Mucosa of stomach (tissue), 1 donor: Measurements from ENCODE around the gene OSBPL8.

Experiments
- H3K27me3 ChIP-seq: one replicate; pipeline ENCODE4 v1.7.0; 2013; ENCODE audit warnings: mild to moderate bottlenecking, low read length; ENCODE audit not compliant: control insufficient read depth, insufficient read depth
- H3K36me3 ChIP-seq: one replicate; pipeline ENCODE4 v1.7.0; 2013; ENCODE audit warnings: low read length; ENCODE audit not compliant: control insufficient read depth, insufficient read depth
- H3K4me1 ChIP-seq: one replicate; pipeline ENCODE4 v1.7.0; 2013; ENCODE audit warnings: mild to moderate bottlenecking, low read length; ENCODE audit not compliant: control insufficient read depth, insufficient read depth
- H3K4me3 ChIP-seq: one replicate; pipeline ENCODE4 v1.7.0; 2013; ENCODE audit warnings: low read length
- H3K9ac ChIP-seq: one replicate; pipeline ENCODE4 v1.7.0; 2013; ENCODE audit warnings: mild to moderate bottlenecking, low read length, moderate library complexity
- H3K9me3 ChIP-seq: one replicate; pipeline ENCODE4 v1.7.0; 2013; ENCODE audit warnings: mild to moderate bottlenecking, low read length, moderate library complexity; ENCODE audit not compliant: control insufficient read depth
- donor health status: Pancreatic carcinoma.

The OSBPL8 gene

DNA sequence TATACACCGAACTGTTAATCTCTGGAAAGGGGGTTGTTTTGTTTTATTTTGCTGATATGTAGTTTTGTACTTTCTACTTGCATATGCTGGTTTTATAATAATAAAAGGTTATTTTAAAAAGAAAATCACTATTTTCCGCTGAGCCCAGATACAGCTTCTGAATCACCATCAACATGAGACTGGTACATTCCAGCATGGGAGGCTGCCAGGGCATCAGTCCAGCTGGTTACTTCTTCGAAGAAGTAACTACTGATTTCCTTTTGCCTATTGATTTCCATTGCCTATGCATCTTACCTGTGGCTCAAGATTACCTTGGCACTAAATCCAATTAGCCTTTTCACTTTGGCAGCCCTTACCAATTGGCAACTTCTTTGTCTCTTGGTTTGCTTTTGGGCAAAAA, 11.7 kb upstream of the OSBPL8 start:
- H3K9me3 ChIP-seq, result no peaks in the 10 kb centered on the region

DNA sequence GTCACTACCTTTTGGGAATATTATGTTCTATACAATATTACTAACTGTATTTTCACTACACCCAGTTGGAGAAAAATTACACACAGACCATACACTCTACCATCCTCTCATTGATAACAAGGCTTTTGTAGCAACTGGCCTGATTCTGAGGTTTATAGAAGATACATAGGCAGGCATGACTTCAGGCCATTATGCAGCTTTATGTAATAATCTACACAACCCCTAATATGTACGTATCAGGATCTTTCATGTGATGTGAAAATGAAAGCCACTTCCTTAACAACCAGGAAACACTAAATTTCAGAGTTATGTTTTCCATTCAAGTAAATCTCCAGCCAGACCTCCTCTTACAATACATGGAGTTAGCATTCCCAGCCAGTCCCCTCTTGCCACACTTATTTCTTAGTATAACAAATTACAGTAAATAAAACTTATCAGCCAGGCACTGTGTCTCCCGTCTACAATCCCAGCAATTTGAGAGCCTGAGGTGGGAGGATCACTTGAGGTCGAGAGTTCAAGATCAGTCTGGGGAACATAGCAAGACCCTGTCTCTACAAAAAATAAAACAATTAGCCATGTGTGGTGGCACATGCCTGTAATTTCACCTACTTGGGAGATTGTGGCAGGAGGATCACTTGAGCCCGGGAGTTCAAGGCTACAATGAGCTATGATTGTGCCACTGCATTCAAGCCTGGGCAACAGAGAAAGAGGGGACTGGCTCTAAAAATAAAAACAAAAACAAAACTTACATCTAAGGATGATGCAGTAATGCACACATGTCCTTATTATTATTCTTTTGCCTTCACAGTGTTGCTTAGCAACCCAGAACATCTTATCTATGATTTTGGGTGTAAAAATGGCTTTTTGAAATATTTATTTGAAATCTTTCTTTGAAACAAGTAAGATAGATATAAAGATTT, 10.4 kb upstream of the OSBPL8 start:
- H3K4me1 ChIP-seq, result no peaks in the 10 kb centered on the region

More for the DNA sequence above, 11.7 kb upstream of the OSBPL8 start:
- Histone ChIP-seq H3K27me3 (no peaks in the 10 kb centered on the region), H3K9ac (no peak overlapping the region), H3K4me1 (no peaks in the 10 kb centered on the region), H3K4me3 (no peak overlapping the region), H3K36me3 (no peaks in the 10 kb centered on the region)

GRCh38 chr12:76568888-76569551, 9.4 kb upstream of the OSBPL8 start:
- no peak overlapping the region for H3K9ac ChIP-seq
- no peaks in the 10 kb centered on the region for H3K36me3 ChIP-seq

More for the DNA sequence above, 10.4 kb upstream of the OSBPL8 start:
- Histone ChIP-seq H3K27me3 (no peaks in the 10 kb centered on the region), H3K4me3 (no peak overlapping the region), H3K9ac (no peak overlapping the region), H3K36me3 (no peaks in the 10 kb centered on the region), H3K9me3 (no peaks in the 10 kb centered on the region)

GRCh38 chr12:76568130-76568529, 8.6 kb upstream of the OSBPL8 start:
- Histone ChIP-seq H3K9ac (no peak overlapping the region), H3K4me1 (no peaks in the 10 kb centered on the region), H3K9me3 (no peaks in the 10 kb centered on the region), H3K27me3 (no peaks in the 10 kb centered on the region), H3K36me3 (no peaks in the 10 kb centered on the region), H3K4me3 (no peak overlapping the region)

More at GRCh38 chr12:76568888-76569551, 9.4 kb upstream of the OSBPL8 start:
- H3K4me1 ChIP-seq, result no peaks in the 10 kb centered on the region
- no peaks in the 10 kb centered on the region for H3K9me3 ChIP-seq
- no peaks in the 10 kb centered on the region for H3K27me3 ChIP-seq
- H3K4me3 ChIP-seq, result no peak overlapping the region

- Histone ChIP-seq H3K4me1 (no peaks in the 10 kb centered on the region), H3K4me3 (no peak overlapping the region), H3K9ac (no peak overlapping the region), H3K36me3 (no peaks in the 10 kb centered on the region), H3K9me3 (no peaks in the 10 kb centered on the region), H3K27me3 (no peaks in the 10 kb centered on the region)
Measured at GRCh38 chr12:76563061-76563460, 3.5 kb upstream of the OSBPL8 start.

GRCh38 chr12:76562130-76562529, 2.6 kb upstream of the OSBPL8 start:
- Histone ChIP-seq H3K9me3 (no peaks in the 10 kb centered on the region), H3K27me3 (no peaks in the 10 kb centered on the region), H3K4me3 (no peak overlapping the region), H3K36me3 (no peaks in the 10 kb centered on the region), H3K4me1 (no peaks in the 10 kb centered on the region), H3K9ac (no peak overlapping the region)

DNA sequence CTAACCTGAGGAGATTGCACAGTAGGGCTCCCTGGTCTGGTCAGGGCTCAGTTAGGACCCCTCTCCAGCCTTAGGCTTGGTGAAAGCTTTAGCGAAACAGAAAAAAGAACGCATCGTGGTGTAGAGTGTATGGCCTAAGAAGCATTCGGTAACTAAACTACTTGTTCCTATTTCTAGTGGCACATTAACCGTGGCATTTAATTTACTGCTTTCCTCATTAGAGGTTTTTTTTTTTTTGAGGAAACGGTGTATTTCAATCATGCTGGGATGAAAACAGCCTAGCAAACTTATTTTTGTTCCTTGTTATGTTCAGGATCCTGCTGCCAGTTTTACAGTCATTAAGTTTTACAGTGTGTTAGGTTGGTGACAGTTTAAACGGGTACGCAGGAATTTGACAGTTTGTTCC, 518 bp upstream of the OSBPL8 start:
- Histone ChIP-seq H3K9ac (peak overlapping the region; percentile 92), H3K4me1 (peaks cover 6% of the 10 kb centered on the region), H3K4me3 (peak overlapping the region; percentile 73), H3K27me3 (no peaks in the 10 kb centered on the region), H3K36me3 (no peaks in the 10 kb centered on the region), H3K9me3 (no peaks in the 10 kb centered on the region)

DNA sequence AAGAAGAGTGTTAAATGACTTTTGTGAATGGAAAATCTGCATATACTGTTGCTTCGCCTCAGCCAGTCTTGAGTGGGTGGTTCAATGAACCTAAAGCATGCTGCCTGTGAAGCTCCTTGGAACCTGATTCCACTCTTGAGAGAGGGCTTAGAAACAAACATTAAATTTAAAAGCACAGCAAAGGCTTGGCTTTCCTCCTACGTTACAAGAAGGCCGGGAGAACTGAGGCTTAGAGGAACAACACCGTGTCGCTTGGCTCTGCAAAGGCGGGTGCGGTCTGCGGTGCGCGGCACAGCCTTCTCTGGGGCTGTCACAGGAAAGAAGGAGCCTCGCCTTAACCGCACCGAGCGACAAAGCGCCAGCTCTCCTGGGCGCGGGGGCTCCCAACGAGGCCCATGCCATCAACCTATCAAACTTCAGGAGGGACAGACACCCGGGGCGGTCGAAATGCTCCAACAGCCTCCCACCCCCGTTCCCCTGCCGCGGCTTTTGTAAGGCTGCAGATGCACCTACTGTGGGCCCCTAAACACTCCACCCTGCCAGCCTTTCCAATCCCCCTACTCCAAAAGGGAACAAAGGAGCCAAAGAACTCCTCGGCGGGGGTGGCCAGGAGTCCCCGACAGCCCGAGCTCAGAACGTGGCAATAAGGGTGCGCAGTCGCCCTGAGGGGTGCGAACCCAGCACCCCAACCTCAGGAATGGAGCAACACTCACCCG, 729 bp downstream of the OSBPL8 start:
- no peaks in the 10 kb centered on the region for H3K36me3 ChIP-seq
- H3K4me3 ChIP-seq, result peak overlapping the region; percentile 73
- peaks cover 6% of the 10 kb centered on the region for H3K4me1 ChIP-seq
- H3K9ac ChIP-seq, result peak overlapping the region; percentile 92
- no peaks in the 10 kb centered on the region for H3K9me3 ChIP-seq
- no peaks in the 10 kb centered on the region for H3K27me3 ChIP-seq

DNA sequence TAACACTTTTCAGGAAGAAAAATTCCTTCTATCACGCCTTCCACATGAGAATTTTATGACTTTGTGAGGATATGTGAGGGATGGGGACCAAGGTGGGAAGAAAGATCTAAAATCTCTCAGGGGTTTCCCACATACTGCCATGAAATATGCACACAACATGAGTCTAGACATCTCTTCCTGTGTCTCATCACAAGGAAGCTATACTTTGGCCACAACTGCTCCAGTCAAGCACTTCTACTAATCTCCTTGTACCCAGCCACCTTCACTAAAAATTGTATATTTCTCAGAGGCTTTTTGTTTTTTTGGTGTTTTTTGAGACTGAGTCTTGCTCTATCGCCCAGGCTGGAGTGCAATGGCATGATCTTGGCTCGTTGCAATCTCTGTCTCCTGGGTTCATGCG, 3.2 kb downstream of the OSBPL8 start:
- H3K4me3 ChIP-seq, result no peak overlapping the region
- no peaks in the 10 kb centered on the region for H3K27me3 ChIP-seq
- no peaks in the 10 kb centered on the region for H3K9me3 ChIP-seq
- H3K9ac ChIP-seq, result no peak overlapping the region
- peaks cover 6% of the 10 kb centered on the region for H3K4me1 ChIP-seq
- no peaks in the 10 kb centered on the region for H3K36me3 ChIP-seq

GRCh38 chr12:76555797-76556196, 3.8 kb downstream of the OSBPL8 start:
- Histone ChIP-seq H3K27me3 (no peaks in the 10 kb centered on the region), H3K9ac (no peak overlapping the region), H3K36me3 (no peaks in the 10 kb centered on the region), H3K4me3 (no peak overlapping the region), H3K4me1 (peaks cover 6% of the 10 kb centered on the region), H3K9me3 (no peaks in the 10 kb centered on the region)

DNA sequence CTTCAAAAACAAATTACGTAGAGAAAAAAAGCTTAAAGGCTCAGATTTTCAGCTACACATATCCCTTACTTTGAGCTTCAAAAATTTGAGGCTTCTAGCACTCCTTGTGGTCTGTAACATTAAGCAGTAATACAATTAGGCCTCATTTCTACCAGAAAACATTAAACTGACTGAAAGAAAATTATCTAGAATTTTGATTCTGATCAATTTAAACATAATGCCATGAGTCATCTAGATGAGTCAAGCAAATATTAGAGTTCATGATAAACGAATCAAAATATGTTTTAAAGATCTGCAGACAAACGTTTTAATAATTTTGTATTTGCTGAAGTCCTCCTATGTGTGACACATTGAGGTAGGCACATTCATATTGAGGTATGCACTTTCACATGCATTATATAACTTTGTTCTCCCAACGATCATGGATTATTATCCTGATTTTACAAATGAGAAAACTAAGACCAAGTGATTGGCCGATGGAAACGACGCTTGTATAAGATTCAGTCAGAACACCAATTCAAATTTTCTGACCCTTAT, 4.3 kb downstream of the OSBPL8 start:
- Histone ChIP-seq H3K4me3 (no peak overlapping the region), H3K36me3 (no peaks in the 10 kb centered on the region), H3K9me3 (no peaks in the 10 kb centered on the region), H3K9ac (no peak overlapping the region), H3K4me1 (peaks cover 6% of the 10 kb centered on the region), H3K27me3 (no peaks in the 10 kb centered on the region)
